Loucy (cell line): ENCODE measurements around the gene DUSP5.

Experiments
- H2AFZ ChIP-seq: fragments of 200-600 bp; sonication (generic); 2 replicates; pipeline ENCODE4 v1.6.0; 2016; ENCODE audit warnings: antibody characterized with exemption, mild to moderate bottlenecking, low read length, moderate library complexity
- H3F3A ChIP-seq: fragments of 200-600 bp; 2 replicates; pipeline ENCODE4 v1.6.0; 2016; ENCODE audit warnings: antibody characterized with exemption, low read depth, mild to moderate bottlenecking
- H3K27me3 ChIP-seq: fragments of 200-600 bp; sonication (generic); 2 replicates; pipeline ENCODE4 v1.6.1; 2014; ENCODE audit warnings: low read length, mild to moderate bottlenecking; ENCODE audit not compliant: insufficient read depth, poor library complexity, severe bottlenecking
- H3K36me3 ChIP-seq: fragments of 200-600 bp; sonication (generic); 2 replicates; pipeline ENCODE4 v1.6.1; 2016; ENCODE audit warnings: low read length; ENCODE audit not compliant: insufficient read depth
- H3K4me1 ChIP-seq: fragments of 200-600 bp; sonication (generic); 2 replicates; pipeline ENCODE4 v1.5.1; 2014; ENCODE audit warnings: low read length, mild to moderate bottlenecking; ENCODE audit not compliant: insufficient read depth, poor library complexity, severe bottlenecking
- H3K4me2 ChIP-seq: fragments of 200-600 bp; sonication (generic); 2 replicates; pipeline ENCODE4 v1.6.0; 2014; ENCODE audit warnings: antibody characterized with exemption, low read length, low read depth, mild to moderate bottlenecking; ENCODE audit not compliant: poor library complexity, severe bottlenecking
- H3K4me3 ChIP-seq: fragments of 200-600 bp; sonication (generic); 2 replicates; pipeline ENCODE4 v1.5.1; 2014; ENCODE audit warnings: low read length, mild to moderate bottlenecking, mixed read lengths; ENCODE audit not compliant: poor library complexity, severe bottlenecking
- H3K79me2 ChIP-seq: fragments of 200-600 bp; sonication (generic); 2 replicates; pipeline ENCODE4 v1.6.1; 2014; ENCODE audit warnings: low read length; ENCODE audit not compliant: insufficient read depth
- H3K9ac ChIP-seq: fragments of 200-600 bp; sonication (generic); 2 replicates; pipeline ENCODE4 v1.6.0; 2014; ENCODE audit warnings: mild to moderate bottlenecking, low read depth, low read length, moderate library complexity; ENCODE audit not compliant: poor library complexity, severe bottlenecking
- H3K9me2 ChIP-seq: fragments of 200-600 bp; sonication (generic); replicated peaks from 2 replicates; pipeline ENCODE4 v1.6.1; 2016; ENCODE audit warnings: low read depth, low read length, mixed read lengths
- H3K9me3 ChIP-seq: fragments of 200-600 bp; sonication (generic); 2 replicates; pipeline ENCODE4 v1.6.1; 2014; ENCODE audit warnings: mild to moderate bottlenecking, antibody characterized with exemption, low read length, low read depth; ENCODE audit not compliant: insufficient read depth
- H4K20me1 ChIP-seq: fragments of 200-600 bp; sonication (generic); 2 replicates; pipeline ENCODE4 v1.6.0; 2014; ENCODE audit warnings: antibody characterized with exemption, low read length, mild to moderate bottlenecking; ENCODE audit not compliant: insufficient read depth, poor library complexity, severe bottlenecking
- EZH2phosphoT487 ChIP-seq: fragments of 200-600 bp; IDR thresholded peaks from 2 replicates; pipeline ENCODE4 v1.6.1; 2018; ENCODE audit warnings: antibody characterized with exemption, mild to moderate bottlenecking, moderate library complexity, borderline replicate concordance
- TF ChIP-seq, protein P1 (sequence below): fragments of 200-600 bp; sonication (generic); conservative IDR thresholded peaks from 2 replicates; pipeline ENCODE4 v1.5.1; 2014; ENCODE audit warnings: mild to moderate bottlenecking, antibody characterized with exemption, low read length

DUSP5 gene

GRCh38 chr10:110492069-110492822 is 5.5 kb upstream of the DUSP5 start:
- H3K4me2 ChIP-seq: no peak overlapping the region
- no peak overlapping the region for H3K4me3 ChIP-seq
- H2AFZ ChIP-seq: no peak overlapping the region
- no peaks in the 10 kb centered on the region for H3K9me3 ChIP-seq
- H3K36me3 ChIP-seq: no peaks in the 10 kb centered on the region
- peaks cover 11% of the 10 kb centered on the region; the same call in 1 of the 2 replicates for H3K79me2 ChIP-seq
- peaks cover 7% of the 10 kb centered on the region for H4K20me1 ChIP-seq
- no peak for TF ChIP-seq EZH2phosphoT487
- TF ChIP-seq, protein P1, sequence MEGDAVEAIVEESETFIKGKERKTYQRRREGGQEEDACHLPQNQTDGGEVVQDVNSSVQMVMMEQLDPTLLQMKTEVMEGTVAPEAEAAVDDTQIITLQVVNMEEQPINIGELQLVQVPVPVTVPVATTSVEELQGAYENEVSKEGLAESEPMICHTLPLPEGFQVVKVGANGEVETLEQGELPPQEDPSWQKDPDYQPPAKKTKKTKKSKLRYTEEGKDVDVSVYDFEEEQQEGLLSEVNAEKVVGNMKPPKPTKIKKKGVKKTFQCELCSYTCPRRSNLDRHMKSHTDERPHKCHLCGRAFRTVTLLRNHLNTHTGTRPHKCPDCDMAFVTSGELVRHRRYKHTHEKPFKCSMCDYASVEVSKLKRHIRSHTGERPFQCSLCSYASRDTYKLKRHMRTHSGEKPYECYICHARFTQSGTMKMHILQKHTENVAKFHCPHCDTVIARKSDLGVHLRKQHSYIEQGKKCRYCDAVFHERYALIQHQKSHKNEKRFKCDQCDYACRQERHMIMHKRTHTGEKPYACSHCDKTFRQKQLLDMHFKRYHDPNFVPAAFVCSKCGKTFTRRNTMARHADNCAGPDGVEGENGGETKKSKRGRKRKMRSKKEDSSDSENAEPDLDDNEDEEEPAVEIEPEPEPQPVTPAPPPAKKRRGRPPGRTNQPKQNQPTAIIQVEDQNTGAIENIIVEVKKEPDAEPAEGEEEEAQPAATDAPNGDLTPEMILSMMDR: no peak
- peaks cover 23% of the 10 kb centered on the region for H3K4me1 ChIP-seq
- no peaks in the 10 kb centered on the region for H3F3A ChIP-seq
- H3K9ac ChIP-seq: no peak overlapping the region
- no peaks in the 10 kb centered on the region for H3K27me3 ChIP-seq
- no peaks in the 10 kb centered on the region for H3K9me2 ChIP-seq

DNA sequence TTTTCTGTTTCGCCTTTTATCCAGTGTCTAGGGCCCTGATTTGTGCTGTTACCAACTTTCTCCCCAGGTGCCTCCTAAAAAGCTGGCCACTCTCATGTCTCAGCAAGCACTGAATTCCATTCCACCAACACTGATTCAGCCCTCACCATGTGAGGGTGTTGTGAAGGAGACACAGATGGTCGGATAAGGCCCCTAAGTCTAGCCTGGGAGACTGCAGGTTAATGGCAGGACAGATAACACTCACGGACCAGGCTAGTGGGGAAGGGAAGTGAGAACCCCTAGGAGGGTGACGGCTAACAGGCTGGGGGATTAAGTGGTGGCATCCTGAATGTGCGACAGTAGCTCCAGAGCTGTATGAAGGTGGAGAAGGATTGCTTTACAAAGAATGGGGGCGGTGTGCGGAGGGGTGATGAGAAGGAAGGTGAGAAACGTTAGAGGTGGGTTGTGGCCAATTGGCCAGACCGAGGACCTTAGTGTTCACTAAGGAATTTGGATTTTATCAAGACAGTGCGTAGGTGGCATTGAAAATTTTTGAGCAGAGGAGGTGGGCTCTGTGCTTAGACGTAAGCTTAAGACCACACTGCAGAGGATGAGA is 3.8 kb upstream of the DUSP5 start:
- H3K9ac ChIP-seq: no peak overlapping the region
- no peak overlapping the region for H2AFZ ChIP-seq
- peaks cover 15% of the 10 kb centered on the region for H3K79me2 ChIP-seq
- H3K9me2 ChIP-seq: no peaks in the 10 kb centered on the region
- H3K4me1 ChIP-seq: peaks cover 20% of the 10 kb centered on the region
- TF ChIP-seq, protein P1: no peak
- TF ChIP-seq EZH2phosphoT487: no peak
- H3K9me3 ChIP-seq: no peaks in the 10 kb centered on the region
- no peak overlapping the region for H3K4me3 ChIP-seq
- no peak overlapping the region for H3K4me2 ChIP-seq
- H3K27me3 ChIP-seq: no peaks in the 10 kb centered on the region
- H3K36me3 ChIP-seq: no peaks in the 10 kb centered on the region
- no peaks in the 10 kb centered on the region for H3F3A ChIP-seq
- H4K20me1 ChIP-seq: peaks cover 9% of the 10 kb centered on the region

- H4K20me1 ChIP-seq: peaks cover 12% of the 10 kb centered on the region
- H2AFZ ChIP-seq: no peak overlapping the region
- H3K4me2 ChIP-seq: no peak overlapping the region
- peaks cover 15% of the 10 kb centered on the region for H3K79me2 ChIP-seq
- H3K4me1 ChIP-seq: peaks cover 21% of the 10 kb centered on the region
- no peaks in the 10 kb centered on the region for H3K27me3 ChIP-seq
- H3K36me3 ChIP-seq: no peaks in the 10 kb centered on the region
- H3K9me3 ChIP-seq: no peaks in the 10 kb centered on the region
- no peaks in the 10 kb centered on the region for H3K9me2 ChIP-seq
- H3F3A ChIP-seq: no peaks in the 10 kb centered on the region
- no peak overlapping the region for H3K9ac ChIP-seq
- TF ChIP-seq, protein P1: no peak
- TF ChIP-seq EZH2phosphoT487: no peak
- no peak overlapping the region for H3K4me3 ChIP-seq
Measured at GRCh38 chr10:110494532-110494931, 3.2 kb upstream of the DUSP5 start.
